ENCODE measurements around the gene SHISA8.

Gene SHISA8

DNA sequence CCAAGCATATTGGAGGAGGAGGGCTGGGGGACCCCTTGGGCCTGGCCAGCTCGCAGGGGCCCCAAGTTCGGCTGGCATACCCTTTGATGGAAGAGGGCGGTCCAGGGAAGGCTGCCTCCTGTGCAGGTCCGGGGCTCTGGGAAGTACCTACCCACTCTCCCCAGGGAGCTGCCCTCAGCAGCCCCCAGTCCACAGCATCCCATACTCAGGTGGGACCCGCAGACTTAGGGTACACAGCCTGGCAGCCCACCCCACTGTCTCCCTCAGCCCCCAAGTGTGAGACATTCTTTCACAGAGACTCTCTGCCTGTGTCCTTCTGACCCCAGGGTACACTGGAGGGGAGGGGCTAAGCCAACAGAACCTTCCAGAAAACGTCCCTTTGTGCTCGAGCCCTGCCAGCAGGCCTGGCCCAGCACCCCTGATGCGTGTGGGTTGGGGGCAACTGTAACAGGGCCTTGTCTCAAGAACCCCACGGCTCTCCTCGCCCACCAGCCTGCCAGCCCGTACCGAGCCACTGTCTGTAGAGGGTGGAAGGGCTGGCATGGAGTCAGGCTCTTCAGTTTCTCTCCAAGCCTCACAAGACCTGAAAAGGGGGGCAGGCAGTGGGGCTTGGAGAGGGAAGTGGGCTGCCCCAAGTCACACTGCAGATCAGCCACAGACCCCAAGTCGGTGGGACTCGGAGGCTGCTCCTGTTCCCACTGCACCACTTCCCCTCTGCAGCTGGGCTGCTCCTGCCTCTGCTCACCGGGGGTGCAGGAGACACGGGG is 18.7 kb upstream of the SHISA8 start:
- no peak for DNase-seq (ENCODE audit: low read depth in 2 of 2)

GRCh38 chr22:41932353-41932752 is 17.5 kb upstream of the SHISA8 start:
- no peak for DNase-seq (ENCODE audit: low read depth in 2 of 2)

DNA sequence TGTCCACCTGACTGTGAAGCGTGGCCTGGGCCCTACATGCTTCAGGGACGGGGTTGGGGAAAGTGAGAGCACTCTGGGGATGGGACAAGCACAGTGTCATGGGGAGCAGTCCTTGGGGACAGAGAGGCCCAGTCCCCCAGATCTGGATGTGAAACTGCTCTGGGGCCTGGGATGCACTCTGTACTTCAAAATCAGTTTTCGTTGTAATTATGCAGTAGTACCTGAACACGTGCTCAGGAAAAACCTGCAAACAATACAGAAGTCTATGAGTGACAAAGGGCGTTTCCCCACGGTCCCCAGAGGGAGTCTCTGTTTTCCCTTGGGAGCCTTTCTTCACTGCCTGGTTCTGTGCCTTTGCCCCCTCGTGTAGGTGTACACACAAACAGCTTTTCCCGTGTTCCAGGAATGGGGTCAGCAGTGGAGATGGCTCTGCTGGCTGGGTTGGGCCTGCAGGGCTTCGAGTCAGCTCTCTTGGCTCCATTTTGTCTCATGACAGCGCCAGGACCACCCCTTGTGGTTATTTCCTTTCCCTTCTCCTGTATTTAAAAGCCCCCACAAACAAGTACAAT is 16.9 kb upstream of the SHISA8 start:
- no peak for DNase-seq (ENCODE audit: low read depth in 2 of 2)

- no peak for DNase-seq (ENCODE audit: low read depth in 2 of 2)
Observed at GRCh38 chr22:41929418-41929810, 14.5 kb upstream of the SHISA8 start.

DNA sequence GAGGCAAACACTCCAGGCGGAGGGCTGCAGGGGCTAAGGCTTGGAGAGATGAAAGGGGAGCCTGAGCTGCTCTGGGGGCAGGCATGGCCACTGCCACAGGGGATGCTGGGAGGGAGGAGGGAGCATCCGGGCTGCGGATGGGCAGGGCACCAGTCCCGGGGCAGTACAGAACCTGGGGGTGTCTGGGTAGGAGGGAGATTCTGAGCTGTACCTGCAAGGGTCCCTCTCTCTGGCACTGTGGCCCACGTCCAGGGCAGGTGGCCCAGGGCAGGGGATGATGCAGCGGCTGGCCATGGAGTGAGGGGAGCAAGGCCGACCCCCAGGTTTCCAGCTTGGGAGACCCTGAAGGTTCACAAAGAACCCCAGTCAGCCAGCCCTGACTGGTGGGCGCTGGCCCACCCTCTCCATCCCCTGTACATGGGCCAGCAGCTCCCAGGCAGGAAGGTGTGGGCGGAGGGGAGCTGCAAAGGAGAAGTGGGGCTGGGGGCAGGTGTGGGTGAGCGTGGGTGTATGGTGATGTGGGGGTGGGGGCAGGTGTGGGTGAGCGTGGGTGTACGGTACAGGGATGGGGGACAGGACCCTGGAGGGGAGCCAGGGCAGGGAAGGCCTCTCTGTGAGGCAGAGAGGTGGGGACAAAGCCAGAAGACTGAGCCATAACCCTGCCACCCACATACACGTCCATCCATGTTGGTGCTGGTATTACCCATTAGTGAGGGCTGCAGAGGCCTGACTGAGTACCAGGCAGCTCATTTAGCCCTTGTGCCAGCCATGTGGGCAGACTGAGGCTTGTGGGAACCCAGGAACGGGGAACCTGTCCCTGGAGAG is 13.9 kb upstream of the SHISA8 start:
- DNase-seq (ENCODE audit: low read depth in 2 of 2), result no peak

- DNase-seq (ENCODE audit: low read depth in 2 of 2), result no peak
Observed at GRCh38 chr22:41927813-41928212, 12.9 kb upstream of the SHISA8 start.

GRCh38 chr22:41925783-41926460 is 11.0 kb upstream of the SHISA8 start:
- peak; percentile 56 to 60 for DNase-seq (ENCODE audit: low read depth in 2 of 2)

DNA sequence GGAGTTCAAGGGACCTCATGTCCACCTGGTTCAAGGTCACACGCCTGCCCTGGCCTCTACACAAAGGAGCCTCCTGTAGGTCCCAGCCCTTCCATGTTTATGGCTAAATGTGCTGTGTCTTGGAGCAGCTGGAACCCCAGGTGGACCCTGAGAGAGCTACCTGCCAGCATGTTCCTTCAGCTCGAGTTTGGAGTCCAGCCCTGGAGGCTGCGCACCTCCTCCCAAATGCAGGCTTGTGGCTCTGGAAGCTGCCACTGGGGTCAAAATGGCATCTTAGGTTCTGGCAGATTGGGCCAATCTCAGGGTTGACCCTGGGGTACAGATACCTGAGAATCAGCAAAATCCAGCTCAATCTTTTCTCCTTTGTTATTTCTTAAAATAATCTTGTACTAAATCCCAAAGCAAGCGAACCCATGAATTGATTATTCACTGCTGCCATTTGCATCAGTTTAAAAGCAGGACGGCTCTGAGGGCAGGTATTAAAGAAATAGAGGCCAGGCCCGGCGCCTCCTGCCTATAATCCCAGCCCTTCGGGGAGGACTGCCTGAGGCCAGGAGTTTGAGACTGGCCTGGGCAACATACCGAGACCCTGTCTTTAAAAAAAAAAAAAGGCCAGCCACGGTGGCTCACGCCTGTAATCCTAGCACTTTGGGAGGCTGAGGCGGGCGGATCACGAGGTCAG is 8.9 kb upstream of the SHISA8 start:
- no peak for DNase-seq (ENCODE audit: low read depth in 2 of 2)

DNA sequence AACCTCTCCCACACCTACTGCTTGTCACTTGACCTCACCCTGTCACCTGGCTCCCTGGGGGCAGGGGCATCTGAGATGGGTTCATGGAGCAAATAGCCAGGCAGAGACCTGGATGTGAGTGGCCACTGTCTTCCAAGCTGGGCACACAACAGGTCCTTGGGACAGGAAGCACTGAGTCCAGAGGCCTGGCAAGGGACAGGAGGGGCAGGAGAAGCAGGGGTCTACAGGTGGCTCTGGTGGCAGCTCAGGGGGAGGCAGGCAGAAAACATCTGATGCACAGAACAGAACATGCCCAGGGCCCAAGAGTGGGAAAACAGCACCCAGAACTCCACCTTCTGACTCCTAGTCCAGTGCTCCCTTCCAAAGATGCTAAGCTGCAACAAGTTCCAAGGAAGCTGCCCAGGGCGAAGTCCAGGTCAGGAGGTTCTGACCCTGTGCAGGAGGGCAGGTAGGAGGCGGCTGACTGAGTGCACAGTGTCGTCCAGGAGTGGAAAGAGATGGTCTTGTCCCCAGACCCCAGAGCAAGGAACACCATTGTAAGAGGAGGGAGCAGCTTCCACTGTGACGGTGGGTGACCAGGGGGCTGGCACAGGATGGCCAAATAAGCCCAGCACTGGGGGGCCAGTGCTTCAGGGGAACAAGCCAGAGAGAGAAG is 8.2 kb upstream of the SHISA8 start:
- no peak for DNase-seq (ENCODE audit: low read depth in 2 of 2)

DNA sequence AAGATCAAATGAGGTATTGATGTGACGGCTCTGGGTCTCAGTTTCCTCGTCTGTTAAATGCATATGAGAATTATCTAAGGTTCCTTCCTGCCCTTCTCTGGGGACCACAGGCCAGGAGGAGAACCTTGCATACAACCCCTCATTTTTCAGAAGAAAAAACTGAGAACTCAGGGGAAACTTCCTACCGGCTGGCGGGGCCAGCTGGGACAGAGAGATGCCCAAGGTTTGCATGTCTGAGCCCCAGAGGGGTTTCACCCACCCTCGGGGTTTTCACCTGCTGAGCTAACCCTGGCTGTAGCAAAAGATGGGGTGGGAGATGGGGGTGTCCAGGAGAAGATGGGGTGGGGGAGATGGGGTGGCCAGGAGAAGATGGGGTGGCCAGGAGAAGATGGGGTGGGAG is 7.5 kb upstream of the SHISA8 start:
- no peak for DNase-seq (ENCODE audit: low read depth in 2 of 2)

DNA sequence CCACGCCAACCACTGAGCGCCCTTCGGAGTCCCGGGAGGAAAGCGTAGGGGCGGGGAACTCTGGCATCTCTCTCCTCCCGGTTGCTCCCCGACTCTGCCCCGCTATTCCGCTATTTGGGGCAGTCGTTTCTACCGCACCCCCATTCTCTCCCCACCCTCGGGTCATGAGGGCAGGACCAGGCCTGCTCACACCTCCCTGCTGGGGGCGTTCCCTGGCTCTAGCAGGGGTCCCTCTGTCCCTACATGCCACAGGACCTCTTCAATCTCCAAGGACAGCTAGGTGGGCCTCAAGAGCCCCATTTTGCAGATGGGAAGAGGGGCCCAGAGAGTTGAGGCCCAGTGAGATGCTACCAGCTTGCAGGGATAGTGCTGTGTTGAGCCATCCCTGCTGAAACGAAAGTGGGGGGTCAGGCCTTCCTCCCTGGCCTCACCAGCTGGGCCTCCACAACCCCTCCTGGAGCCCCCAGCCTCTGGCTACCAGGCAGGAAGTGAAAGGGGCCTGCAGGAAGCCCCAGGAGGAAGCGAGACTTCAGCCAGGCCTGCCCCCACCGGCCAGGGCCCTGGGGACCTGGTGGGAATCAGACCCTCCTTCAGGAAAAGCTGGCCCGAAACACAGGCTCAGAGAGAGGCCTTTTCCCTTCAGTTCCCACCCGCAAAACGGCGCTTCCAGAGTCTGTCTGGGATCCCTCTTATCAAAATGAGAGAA is 5.5 kb upstream of the SHISA8 start:
- DNase-seq (ENCODE audit: low read depth in 2 of 2), result no peak

GRCh38 chr22:41919357-41920224 is 4.7 kb upstream of the SHISA8 start:
- peak in 1 of 2 donors; percentile 29 for DNase-seq (ENCODE audit: low read depth in 2 of 2)

- no peak for DNase-seq (ENCODE audit: low read depth in 2 of 2)
Observed at GRCh38 chr22:41917903-41918791, 3.3 kb upstream of the SHISA8 start.

DNA sequence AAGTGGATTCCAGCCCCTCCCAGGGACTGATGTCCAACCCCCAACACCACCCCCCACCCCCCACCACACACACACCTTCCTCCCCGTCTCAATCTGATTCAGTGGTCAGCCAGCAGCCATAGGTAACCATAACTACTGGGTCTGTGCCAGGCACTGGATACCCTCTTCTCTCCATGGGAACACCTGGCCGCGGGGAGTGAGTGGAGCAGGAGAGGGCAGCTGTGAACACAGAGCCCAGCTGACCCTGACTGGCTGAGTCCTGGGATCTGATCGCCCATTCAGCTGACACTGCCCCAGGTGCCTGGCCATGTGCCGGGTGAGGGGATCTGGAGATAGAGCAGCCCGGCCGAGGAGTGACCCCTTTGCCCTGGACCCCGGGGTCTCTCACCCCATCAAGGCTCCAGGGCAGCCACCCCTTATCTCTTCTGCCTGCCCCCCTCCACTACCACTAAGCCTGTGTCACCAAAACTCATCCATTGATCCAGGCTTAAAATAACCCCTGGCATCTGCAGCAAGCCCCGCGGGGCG is 2.6 kb upstream of the SHISA8 start:
- DNase-seq (ENCODE audit: low read depth in 2 of 2), result no peak

- DNase-seq (ENCODE audit: low read depth in 2 of 2), result no peak
Observed at GRCh38 chr22:41916745-41917358, 2.0 kb upstream of the SHISA8 start.

DNA sequence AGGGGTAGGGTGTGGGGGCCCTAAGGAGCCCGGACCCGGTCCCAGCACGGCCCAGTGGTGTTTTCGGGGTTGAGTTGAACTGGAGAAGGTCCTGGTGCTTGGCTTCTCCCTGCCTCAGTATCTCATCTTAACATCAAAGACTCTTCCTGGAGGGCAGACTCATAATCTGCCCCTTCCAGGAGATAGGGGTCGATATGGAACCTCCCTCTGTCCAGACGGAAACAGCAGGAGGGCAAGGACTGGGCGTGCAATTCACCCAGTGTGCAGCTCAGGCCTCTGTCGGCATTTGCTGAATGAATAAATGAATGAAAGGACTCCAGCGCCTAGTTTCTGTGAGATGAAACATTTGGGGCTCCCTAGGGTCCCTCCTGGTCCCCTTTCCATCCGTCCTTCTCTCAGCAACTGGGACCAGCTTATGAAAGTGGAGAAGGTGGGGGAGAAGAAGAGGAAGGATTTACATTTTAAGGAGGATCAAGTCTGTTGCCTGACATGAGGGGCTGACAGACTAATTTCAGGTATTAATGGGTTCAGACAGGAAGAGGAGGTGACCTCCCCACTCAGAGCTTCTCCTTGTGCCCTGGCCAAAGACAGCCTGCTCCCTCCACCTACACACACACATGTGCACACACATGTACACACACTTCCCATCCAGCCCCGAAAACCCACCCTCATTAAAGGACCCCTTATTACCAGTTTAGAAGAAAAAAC is 1.1 kb upstream of the SHISA8 start:
- no peak for DNase-seq (ENCODE audit: low read depth in 2 of 2)

DNA sequence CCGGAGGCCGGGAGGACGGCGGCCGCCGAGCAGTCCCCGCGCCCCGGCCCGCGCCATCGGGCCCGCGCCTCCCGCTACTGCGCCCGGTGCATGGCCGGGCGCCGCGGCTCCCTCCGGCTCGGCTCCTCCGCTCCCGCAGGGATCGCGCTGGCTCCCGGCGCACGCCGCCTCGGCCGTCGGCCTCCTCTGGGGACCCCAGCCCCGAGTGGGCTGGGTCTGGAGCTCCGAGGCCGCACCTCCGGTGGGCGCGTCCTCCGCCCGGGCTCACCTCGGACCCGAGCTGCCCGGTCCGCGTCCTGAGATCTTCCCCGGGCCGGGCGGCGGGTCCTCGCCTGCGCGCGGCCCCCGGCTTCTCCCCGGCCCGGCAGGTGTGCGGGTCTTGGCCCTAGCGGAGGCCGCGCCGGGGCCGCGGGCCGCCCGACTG is 251 bp downstream of the SHISA8 start:
- no peak for DNase-seq (ENCODE audit: low read depth in 2 of 2)
